Heart left ventricle (tissue), 16 donors: ENCODE measurements around the gene CSF1R. TPM values are rescaled to one million over a fixed set of nuclear protein-coding genes. Genes with fewer than 3 reads are reported as not detected.

ENCODE experiments used
- ATAC-seq, 4 donors: fragments of 200-7000 bp; cut with Tn5 transposase; one replicate each; pipeline ENCODE4 v1.9.1; 2020 to 2022; ENCODE audit warnings: moderate library complexity in 4 of 4, mild to moderate bottlenecking in 3 of 4, moderate number of reproducible peaks in 1 of 4
- DNase-seq, 5 donors: peaks; one replicate each; pipeline ENCODE4 v3.0.0-alpha.2; 2020
- H3K27ac ChIP-seq, 12 donors: fragments of 200-600 bp; sonication (generic) in 4 of 12; one replicate each; pipeline versions ENCODE4 v1.5.0 to v1.8.0; 2016 to 2022; ENCODE audit warnings: mild to moderate bottlenecking in 2 of 12
- H3K27me3 ChIP-seq, 9 donors: fragments of 200-600 bp; sonication (generic) in 2 of 9; one replicate each; pipeline versions ENCODE4 v1.5.1 to v1.8.0; 2016 to 2022; ENCODE audit warnings: mild to moderate bottlenecking in 3 of 9
- H3K36me3 ChIP-seq, 9 donors: fragments of 200-600 bp; sonication (generic) in 2 of 9; one replicate each; pipeline versions ENCODE4 v1.5.0 to v1.8.0; 2018 to 2022; ENCODE audit warnings: mild to moderate bottlenecking in 2 of 9
- H3K4me1 ChIP-seq, 12 donors: fragments of 200-600 bp; sonication (generic) in 4 of 12; one replicate each; pipeline versions ENCODE4 v1.5.0 to v1.8.0; 2016 to 2022; ENCODE audit warnings: mild to moderate bottlenecking in 3 of 12
- H3K4me3 ChIP-seq, 12 donors: fragments of 200-600 bp; sonication (generic) in 4 of 12; one replicate each; pipeline versions ENCODE4 v1.5.0 to v1.8.0; 2017 to 2022; ENCODE audit warnings: mild to moderate bottlenecking in 9 of 12, moderate library complexity in 4 of 12
- H3K9me3 ChIP-seq, 12 donors: fragments of 200-600 bp; sonication (generic) in 4 of 12; one replicate each; pipeline versions ENCODE4 v1.5.0 to v1.8.0; 2016 to 2022; ENCODE audit warnings: mild to moderate bottlenecking in 1 of 12
- CTCF ChIP-seq, 12 donors: fragments of 200-600 bp; sonication (generic) in 4 of 12; IDR thresholded peaks; one replicate each; pipeline versions ENCODE4 v1.5.0 to v1.8.0; 2018 to 2022; ENCODE audit warnings: antibody characterized with exemption in 12 of 12, mild to moderate bottlenecking in 5 of 12
- POLR2A ChIP-seq, 2 donors: fragments of 450-650 bp; IDR thresholded peaks; one replicate each; pipeline ENCODE4 v1.6.1; 2017; ENCODE audit warnings: antibody characterized with exemption in 2 of 2, mild to moderate bottlenecking in 2 of 2, moderate library complexity in 2 of 2
- WGBS, 4 donors: extraction: QIAGEN DNeasy Blood & Tissue Kit in 2 of 4; methylation state at CpG; one replicate each; pipeline versions ENCODE4 v1.1.5 to v1.1.7; 2013 to 2018; 5-methylcytosine and 5-hydroxymethylcytosine counted together
- intact Hi-C, 10 donors: fragments of 100-400 bp; cut with DNase I; formaldehyde crosslinking; loops; one replicate each; pipeline versions ENCODE4 v1.11.1 to v1.14.2; 2022
- polyA plus RNA-seq, 2 donors: library from polyadenylated mRNA; stranded (reverse); fragments of 200-250 nt; gene quantifications; one replicate each; pipeline ENCODE4 v1.2.3, GENCODE V29; 2013
- total RNA-seq, 9 donors: library from RNA; depleted of rRNA in 2 of 9; stranded (reverse); fragments of >200 nt in 2 of 9; fragmentation: NEBNext Ultra II Directional in 3 of 9; extraction: Animal tissue kit (Norgen Biotek cat#: 25700) in 3 of 9; gene quantifications; one replicate each; pipeline versions ENCODE4 v1.1.0 to v1.2.4, GENCODE V29; 2016 to 2023
- donor health status: ischemic (EF 13 %, LVEDD 7.1; RV severe dilation, severe dysfunction).
- donor health status: healthy with polysubstance abuse.
- donor health status: DM: no; HTN: yes; CAD: no.
- donor health status: DM: no; HTN: no; CAD: no.
- donor health status: ischemic (EF 25% LVEDD 6.9; RV normal size, moderate dysfunction).
- donor health status: ischemic (EF 25% LVEDD 5.7; RV mildly dilated, moderate dysfunction).
- donor health status: healthy.
- donor health status: DM: yes; HTN: yes; CAD: no.
- donor health status: ischemic (EF 35%, LVEDD 5.7; RV mildly dilated, moderate dysfunction).
- donor health status: nonischemic (EF 11% LVEDD 7.7; RV severe dilation, severe dysfunction).
- donor health status: DM: yes; HTN: yes; CAD: no.
- donor health status: PGD.
- donor health status: ischemic (EF 29% LVEDD 5.4; RV normal size, mild dysfunction).
- donor health status: nonischemic (EF 23%, LVEDD 6.1; RV moderate dilation, normal function).

The CSF1R gene
- total and polyA plus RNA-seq, 11 donors: 5.0 to 143 (median 10.7) TPM

DNA sequence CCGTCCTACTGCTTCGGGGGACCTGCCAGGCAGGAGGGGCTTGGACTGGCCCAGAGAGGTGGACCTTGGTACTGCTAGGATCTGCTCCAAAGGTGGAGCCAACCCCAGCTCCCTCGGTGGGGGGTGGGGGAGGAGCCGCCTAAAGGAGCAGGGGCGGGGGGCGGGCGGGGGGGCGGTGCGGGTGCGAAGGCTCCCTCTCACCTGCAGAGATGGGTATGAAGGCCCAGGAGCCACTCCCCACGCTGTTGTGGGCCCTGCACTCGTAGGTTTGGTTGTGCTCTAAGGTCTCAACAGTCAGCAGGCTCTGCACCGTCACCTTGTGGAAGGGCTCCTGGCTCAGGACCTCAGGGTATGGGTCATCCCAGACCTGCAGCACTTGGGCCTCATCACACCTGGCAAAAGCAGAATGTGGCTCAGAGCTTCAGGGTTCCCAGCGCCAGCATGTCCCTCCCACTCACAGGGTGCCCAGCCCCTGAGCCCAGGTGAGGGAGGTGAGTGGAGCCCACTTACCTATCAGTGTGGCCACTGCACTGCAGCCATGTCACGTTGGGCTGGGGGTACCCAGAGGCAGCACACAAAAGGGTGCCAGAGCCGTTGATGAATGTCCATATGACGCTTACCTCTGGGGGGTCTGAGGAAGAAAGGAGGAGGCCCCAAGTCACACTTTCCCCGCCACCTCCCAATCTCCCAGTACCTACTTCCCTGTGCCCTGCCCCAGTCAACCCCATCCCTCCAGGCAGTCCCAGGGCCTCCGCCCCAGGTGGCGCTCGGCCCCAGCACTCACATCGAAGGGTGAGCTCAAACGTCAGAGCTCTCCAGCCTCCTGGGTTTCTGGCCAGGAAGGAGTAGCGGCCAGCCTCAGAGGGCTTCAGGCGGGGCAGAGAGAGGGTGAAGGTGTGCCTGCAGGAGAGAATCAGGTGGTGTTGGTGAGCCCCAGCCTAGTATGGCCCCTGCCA, 16.4 kb downstream of the CSF1R start:
- peaks cover 0 to 44% (median 0%) of the 10 kb centered on the region in 12 donors for H3K4me1 ChIP-seq
- WGBS, 4 donors: 90 to 93% (median 91%) methylated on average over 13 to 25 of the region's 25 CpGs
- no peak overlapping the region for H3K4me3 ChIP-seq
- TF ChIP-seq POLR2A (IDR thresholded peaks at IDR 0.05): no peak
- no peak for TF ChIP-seq CTCF (IDR thresholded peaks at IDR 0.05)
- intact Hi-C loops: loop anchor here in 1 of 10 donors (5.0 kb wide), 1 partner anchor 37 kb away; no protein-coding TSS in a partner anchor
- H3K27ac ChIP-seq: no peak overlapping the region
- H3K9me3 ChIP-seq: no peaks in the 10 kb centered on the region
- peaks cover 0 to 65% (median 0%) of the 10 kb centered on the region in 9 donors for H3K36me3 ChIP-seq
- no peaks in the 10 kb centered on the region for H3K27me3 ChIP-seq
- ATAC-seq (no peak), DNase-seq (no peak)

GRCh38 chr5:150068961-150069645, 17.3 kb downstream of the CSF1R start:
- H3K27me3 ChIP-seq: no peaks in the 10 kb centered on the region
- no peaks in the 10 kb centered on the region for H3K9me3 ChIP-seq
- peaks cover 0 to 53% (median 0%) of the 10 kb centered on the region in 12 donors for H3K4me1 ChIP-seq
- H3K4me3 ChIP-seq: no peak overlapping the region
- TF ChIP-seq POLR2A (IDR thresholded peaks at IDR 0.05): no peak
- TF ChIP-seq CTCF (IDR thresholded peaks at IDR 0.05): no peak
- H3K36me3 ChIP-seq: peaks cover 0 to 60% (median 0%) of the 10 kb centered on the region in 9 donors
- 84 to 88% (median 87%) methylated on average over 9 to 12 of the region's 12 CpGs for WGBS, 4 donors
- no peak for DNase-seq
- intact Hi-C loops: no loop called here
- H3K27ac ChIP-seq: peak overlapping the region in 1 of 12 donors; percentile 81
- ATAC-seq: no peak

GRCh38 chr5:150068472-150068871, 17.9 kb downstream of the CSF1R start:
- WGBS, 4 donors: 48 to 64% (median 59%) methylated on average over 4 of the region's 4 CpGs
- H3K36me3 ChIP-seq: peaks cover 0 to 61% (median 0%) of the 10 kb centered on the region in 9 donors
- intact Hi-C loops: no loop called here
- H3K4me1 ChIP-seq: peaks cover 0 to 59% (median 0%) of the 10 kb centered on the region in 12 donors
- TF ChIP-seq POLR2A (IDR thresholded peaks at IDR 0.05): no peak
- no peak for TF ChIP-seq CTCF (IDR thresholded peaks at IDR 0.05)
- H3K9me3 ChIP-seq: no peaks in the 10 kb centered on the region
- no peak overlapping the region for H3K4me3 ChIP-seq
- no peaks in the 10 kb centered on the region for H3K27me3 ChIP-seq
- no peak for ATAC-seq
- peak overlapping the region in 1 of 12 donors; percentile 81 for H3K27ac ChIP-seq
- no peak for DNase-seq

DNA sequence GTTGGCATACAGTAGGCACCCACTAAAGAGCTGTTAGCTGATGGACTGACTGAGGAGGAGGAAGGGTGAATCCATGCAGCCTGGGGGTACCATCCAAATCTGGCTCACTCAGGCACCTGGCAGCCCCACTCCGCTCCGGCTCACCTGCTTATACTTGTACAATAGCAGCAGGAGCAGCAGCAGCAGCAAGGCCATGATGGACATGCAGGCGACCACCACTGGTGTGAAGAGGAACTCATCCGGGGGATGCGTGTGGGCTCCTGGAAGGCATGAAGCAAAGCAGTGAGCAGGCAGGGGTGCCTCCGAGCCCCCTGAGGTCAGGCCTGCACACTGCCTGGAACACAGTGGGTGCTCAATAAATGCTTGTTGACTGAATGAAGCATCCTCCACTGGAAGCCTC, 18.3 kb downstream of the CSF1R start:
- WGBS, 4 donors: 94 to 98% (median 95%) methylated on average over 2 to 6 of the region's 6 CpGs
- no peaks in the 10 kb centered on the region for H3K27me3 ChIP-seq
- intact Hi-C loops: no loop called here
- H3K36me3 ChIP-seq: peaks cover 0 to 62% (median 0%) of the 10 kb centered on the region in 9 donors
- peaks cover 0 to 63% (median 0%) of the 10 kb centered on the region in 12 donors for H3K4me1 ChIP-seq
- H3K4me3 ChIP-seq: no peak overlapping the region
- ATAC-seq (no peak), DNase-seq (no peak)
- no peaks in the 10 kb centered on the region for H3K9me3 ChIP-seq
- peak overlapping the region in 1 of 12 donors; percentile 81 for H3K27ac ChIP-seq
- TF ChIP-seq CTCF (IDR thresholded peaks at IDR 0.05) (no peak), POLR2A (IDR thresholded peaks at IDR 0.05) (no peak)
